Neuronal stem cell (in vitro differentiated cells): ENCODE measurements around the gene SLC6A6.

Experiments used
- DNase-seq: peaks from one replicate; pipeline ENCODE4 v3.0.0-alpha.2; 2013; ENCODE audit warnings: low spot score
- H2AFZ ChIP-seq: one replicate; pipeline ENCODE4 v1.6.1; 2013; ENCODE audit warnings: mild to moderate bottlenecking, low read length, inconsistent platforms
- H2AK5ac ChIP-seq: 2 replicates; pipeline ENCODE4 v1.6.1; 2013; ENCODE audit warnings: low read depth, mild to moderate bottlenecking, inconsistent platforms, low read length, moderate library complexity, mixed read lengths
- H2BK120ac ChIP-seq: 2 replicates; pipeline ENCODE4 v1.6.1; 2013; ENCODE audit warnings: low read depth, mild to moderate bottlenecking, inconsistent platforms, low read length, moderate library complexity, mixed read lengths
- H2BK12ac ChIP-seq: one replicate; pipeline ENCODE4 v1.6.1; 2013; ENCODE audit warnings: low read length, inconsistent platforms
- H2BK15ac ChIP-seq: 2 replicates; pipeline ENCODE4 v1.6.1; 2013; ENCODE audit warnings: mild to moderate bottlenecking, low read length, inconsistent platforms, mixed read lengths
- H2BK5ac ChIP-seq: one replicate; pipeline ENCODE4 v1.6.1; 2013; ENCODE audit warnings: inconsistent platforms, mild to moderate bottlenecking, low read length, moderate library complexity
- H3K14ac ChIP-seq: one replicate; pipeline ENCODE4 v1.6.1; 2013; ENCODE audit warnings: low read length, inconsistent platforms
- H3K18ac ChIP-seq: 2 replicates; pipeline ENCODE4 v1.6.1; 2013; ENCODE audit warnings: low read length, inconsistent platforms
- H3K23ac ChIP-seq: 2 replicates; pipeline ENCODE4 v1.6.1; 2013; ENCODE audit warnings: low read depth, mild to moderate bottlenecking, mixed read lengths, low read length, inconsistent platforms; ENCODE audit not compliant: poor library complexity
- H3K27ac ChIP-seq: replicated peaks from 3 replicates; pipeline ENCODE4 v1.5.1; 2013; ENCODE audit warnings: low read length, inconsistent platforms
- H3K27me3 ChIP-seq, 3 experiments: 2 replicates each; pipeline ENCODE4 v1.6.1; 2013; ENCODE audit warnings: low read length in 3 of 3, mild to moderate bottlenecking in 2 of 3, inconsistent platforms in 1 of 3, low read depth in 1 of 3, mixed read lengths in 1 of 3, moderate library complexity in 1 of 3; ENCODE audit not compliant: control insufficient read depth in 3 of 3, insufficient read depth in 3 of 3
- H3K36me3 ChIP-seq, 2 donors: replicated peaks in 1 of 2; 2 replicates each; pipeline ENCODE4 v1.6.1; 2013; ENCODE audit warnings: low read length in 2 of 2; ENCODE audit not compliant: control insufficient read depth in 2 of 2, insufficient read depth in 2 of 2
- H3K4ac ChIP-seq: 2 replicates; pipeline ENCODE4 v1.6.1; 2013; ENCODE audit warnings: inconsistent platforms, mild to moderate bottlenecking, low read length, moderate library complexity
- H3K4me1 ChIP-seq, 2 donors: 1 replicate in 1 of 2; 2 replicates in 1 of 2; pipeline ENCODE4 v1.6.1; 2013; ENCODE audit warnings: low read length in 2 of 2, low read depth in 1 of 2; ENCODE audit not compliant: control insufficient read depth in 2 of 2, insufficient read depth in 1 of 2
- H3K4me2 ChIP-seq: one replicate; pipeline ENCODE4 v1.6.1; 2013; ENCODE audit warnings: mild to moderate bottlenecking, low read length, inconsistent platforms; ENCODE audit not compliant: insufficient read depth, poor library complexity, severe bottlenecking
- H3K4me3 ChIP-seq, 2 donors: 2 replicates each; pipeline ENCODE4 v1.5.1; 2013; ENCODE audit warnings: low read length in 2 of 2, mild to moderate bottlenecking in 2 of 2, inconsistent platforms in 1 of 2, moderate library complexity in 1 of 2
- H3K79me1 ChIP-seq: one replicate; pipeline ENCODE4 v1.6.1; 2013; ENCODE audit warnings: low read depth, mild to moderate bottlenecking, inconsistent platforms, low read length, moderate library complexity
- H3K9ac ChIP-seq: one replicate; pipeline ENCODE4 v1.6.1; 2013; ENCODE audit warnings: mild to moderate bottlenecking, low read depth, low read length, inconsistent platforms; ENCODE audit not compliant: poor library complexity
- H3K9me3 ChIP-seq, 2 donors: replicated peaks in 1 of 2; 2 replicates each; pipeline versions ENCODE3 to v1.6.1; 2013; ENCODE audit warnings: low read length in 2 of 2, mild to moderate bottlenecking in 2 of 2, inconsistent platforms in 1 of 2, low read depth in 1 of 2, mixed read lengths in 1 of 2, moderate library complexity in 1 of 2; ENCODE audit not compliant: control insufficient read depth in 2 of 2, insufficient read depth in 1 of 2
- H4K8ac ChIP-seq: one replicate; pipeline ENCODE4 v1.6.1; 2013; ENCODE audit warnings: low read depth, mild to moderate bottlenecking, inconsistent platforms, low read length, moderate library complexity
- H4K91ac ChIP-seq: one replicate; pipeline ENCODE4 v1.6.1; 2013; ENCODE audit warnings: low read length, low read depth, mild to moderate bottlenecking, inconsistent platforms; ENCODE audit not compliant: poor library complexity
- WGBS, 2 donors: extraction: QIAGEN DNeasy Blood & Tissue Kit; methylation state at CpG; one replicate each; pipeline ENCODE4 v1.1.7; 2013; ENCODE audit warnings: missing lambda C conversion rate in 2 of 2, mixed read lengths in 1 of 2; ENCODE audit not compliant: insufficient read length in 2 of 2, insufficient replicate concordance in 1 of 2; ENCODE audit errors: extremely low coverage in 2 of 2; 5-methylcytosine and 5-hydroxymethylcytosine counted together

Gene SLC6A6

GRCh38 chr3:14444380-14444779, 42.0 kb downstream of the SLC6A6 start:
- no peak overlapping the region for H3K14ac ChIP-seq
- no peak overlapping the region for H3K4me2 ChIP-seq
- peaks cover 34 to 36% of the 10 kb centered on the region in 2 donors for H3K36me3 ChIP-seq
- DNase-seq: no peak
- peaks cover 10% of the 10 kb centered on the region for H3K79me1 ChIP-seq
- no peaks in the 10 kb centered on the region for H3K27me3 ChIP-seq
- no peak overlapping the region for H4K91ac ChIP-seq
- H2AK5ac ChIP-seq: no peak overlapping the region
- no peak overlapping the region for H3K23ac ChIP-seq
- H3K4me1 ChIP-seq: peaks cover 14 to 18% of the 10 kb centered on the region in 2 donors
- H4K8ac ChIP-seq: no peak overlapping the region
- H3K9me3 ChIP-seq: peaks cover 6 to 9% of the 10 kb centered on the region in 2 donors
- H2AFZ ChIP-seq: no peak overlapping the region
- no peak overlapping the region for H2BK5ac ChIP-seq
- H2BK12ac ChIP-seq: no peak overlapping the region
- H2BK120ac ChIP-seq: no peak overlapping the region
- H2BK15ac ChIP-seq: no peak overlapping the region
- no peak overlapping the region for H3K9ac ChIP-seq
- H3K27ac ChIP-seq: no peak overlapping the region
- H3K4me3 ChIP-seq: no peak overlapping the region
- no peak overlapping the region for H3K18ac ChIP-seq
- no peak overlapping the region for H3K4ac ChIP-seq
- WGBS, 2 donors: no CpG with 5 or more reads among the region's 6 CpGs

- no peaks in the 10 kb centered on the region for H3K27me3 ChIP-seq
- H3K36me3 ChIP-seq: peaks cover 34 to 40% of the 10 kb centered on the region in 2 donors
- H3K4me3 ChIP-seq: no peak overlapping the region
- H2AFZ ChIP-seq: no peak overlapping the region
- H3K9ac ChIP-seq: no peak overlapping the region
- no peak overlapping the region for H3K18ac ChIP-seq
- H3K9me3 ChIP-seq: peaks cover 6 to 9% of the 10 kb centered on the region in 2 donors
- peaks cover 4 to 5% of the 10 kb centered on the region in 2 donors for H3K4me1 ChIP-seq
- no peak overlapping the region for H2BK12ac ChIP-seq
- H2AK5ac ChIP-seq: no peak overlapping the region
- no peak overlapping the region for H3K27ac ChIP-seq
- peaks cover 8% of the 10 kb centered on the region for H3K79me1 ChIP-seq
- no peak overlapping the region for H2BK120ac ChIP-seq
- H4K8ac ChIP-seq: no peak overlapping the region
- H3K4me2 ChIP-seq: no peak overlapping the region
- no CpG with 5 or more reads among the region's 4 CpGs for WGBS, 2 donors
- H3K4ac ChIP-seq: no peak overlapping the region
- DNase-seq: no peak
- no peak overlapping the region for H2BK15ac ChIP-seq
- no peak overlapping the region for H4K91ac ChIP-seq
- no peak overlapping the region for H2BK5ac ChIP-seq
- H3K23ac ChIP-seq: no peak overlapping the region
- H3K14ac ChIP-seq: no peak overlapping the region
Measured at GRCh38 chr3:14445773-14446172, 43.4 kb downstream of the SLC6A6 start.

GRCh38 chr3:14446988-14447570, 44.7 kb downstream of the SLC6A6 start:
- peaks cover 34 to 47% of the 10 kb centered on the region in 2 donors for H3K36me3 ChIP-seq
- no peak for DNase-seq
- no peak overlapping the region for H4K8ac ChIP-seq
- H3K4me1 ChIP-seq: peaks cover 0 to 5% of the 10 kb centered on the region in 2 donors
- H3K79me1 ChIP-seq: peaks cover 2% of the 10 kb centered on the region
- H3K4ac ChIP-seq: no peak overlapping the region
- no peak overlapping the region for H3K4me2 ChIP-seq
- peaks cover 6 to 9% of the 10 kb centered on the region in 2 donors for H3K9me3 ChIP-seq
- H3K27ac ChIP-seq: no peak overlapping the region
- no peak overlapping the region for H2BK15ac ChIP-seq
- no peak overlapping the region for H2BK120ac ChIP-seq
- H3K4me3 ChIP-seq: peak overlapping the region in 1 of 2 donors; percentile 62
- no peak overlapping the region for H2AFZ ChIP-seq
- no peak overlapping the region for H2AK5ac ChIP-seq
- H3K23ac ChIP-seq: no peak overlapping the region
- no CpG with 5 or more reads among the region's 1 CpG for WGBS, 2 donors
- H2BK12ac ChIP-seq: no peak overlapping the region
- no peak overlapping the region for H2BK5ac ChIP-seq
- no peak overlapping the region for H4K91ac ChIP-seq
- no peak overlapping the region for H3K18ac ChIP-seq
- H3K14ac ChIP-seq: no peak overlapping the region
- no peak overlapping the region for H3K9ac ChIP-seq
- H3K27me3 ChIP-seq: no peaks in the 10 kb centered on the region

GRCh38 chr3:14448063-14448462, 45.7 kb downstream of the SLC6A6 start:
- Histone ChIP-seq H3K18ac (no peak overlapping the region), H3K36me3 (peaks cover 34 to 50% of the 10 kb centered on the region in 2 donors), H3K4me2 (no peak overlapping the region), H3K4me3 (no peak overlapping the region), H3K4ac (no peak overlapping the region), H2BK15ac (no peak overlapping the region), H2AFZ (no peak overlapping the region), H3K9ac (no peak overlapping the region), H2BK12ac (no peak overlapping the region), H3K23ac (no peak overlapping the region), H3K4me1 (peaks cover 0 to 13% of the 10 kb centered on the region in 2 donors), H2BK5ac (no peak overlapping the region), H3K14ac (no peak overlapping the region), H3K9me3 (peaks cover 6 to 9% of the 10 kb centered on the region in 2 donors), H3K79me1 (peaks cover 2% of the 10 kb centered on the region), H3K27me3 (no peaks in the 10 kb centered on the region), H4K8ac (no peak overlapping the region), H4K91ac (no peak overlapping the region), H2AK5ac (no peak overlapping the region), H3K27ac (no peak overlapping the region), H2BK120ac (no peak overlapping the region)
- no peak for DNase-seq
- no CpG with 5 or more reads among the region's 4 CpGs for WGBS, 2 donors
